GM03348 (cell line): ENCODE data around the gene SMC1B.
"Not testable (repeated sequence)": the region's sequence is repeated elsewhere in the genome, so short reads cannot be mapped to it uniquely, and the experiment has no call there.

Source experiments
- DNase-seq: peaks from one replicate; pipeline ENCODE4 v3.0.0; 2012; ENCODE audit warnings: low spot score

SMC1B gene

GRCh38 chr22:45442116-45442515 is 28.7 kb upstream of the SMC1B start:
- no peak for DNase-seq

GRCh38 chr22:45441138-45441537 is 27.7 kb upstream of the SMC1B start:
- DNase-seq = peak; percentile 77

- DNase-seq = not testable (repeated sequence)
Measured at GRCh38 chr22:45440688-45441087, 27.3 kb upstream of the SMC1B start.

- no peak for DNase-seq
Measured at GRCh38 chr22:45438336-45438735, 24.9 kb upstream of the SMC1B start.

- DNase-seq = not testable (repeated sequence)
Measured at GRCh38 chr22:45436871-45437517, 23.6 kb upstream of the SMC1B start.

GRCh38 chr22:45435544-45436139 is 22.2 kb upstream of the SMC1B start:
- peak; percentile 91 for DNase-seq

GRCh38 chr22:45434981-45435380 is 21.6 kb upstream of the SMC1B start:
- DNase-seq = no peak

GRCh38 chr22:45430871-45431270 is 17.5 kb upstream of the SMC1B start:
- DNase-seq = no peak

- DNase-seq = no peak
Measured at GRCh38 chr22:45429981-45430775, 16.8 kb upstream of the SMC1B start.

- DNase-seq = no peak
Measured at GRCh38 chr22:45429424-45429823, 16.0 kb upstream of the SMC1B start.

- no peak for DNase-seq
Measured at GRCh38 chr22:45428391-45429385, 15.3 kb upstream of the SMC1B start.

- DNase-seq = no peak
Measured at GRCh38 chr22:45427114-45427513, 13.7 kb upstream of the SMC1B start.

GRCh38 chr22:45426387-45426786 is 13.0 kb upstream of the SMC1B start:
- no peak for DNase-seq

- no peak for DNase-seq
Measured at GRCh38 chr22:45425531-45426265, 12.3 kb upstream of the SMC1B start.

- peak; percentile 52 for DNase-seq
Measured at GRCh38 chr22:45425101-45425500, 11.7 kb upstream of the SMC1B start.

- DNase-seq = no peak
Measured at GRCh38 chr22:45424241-45424731, 10.9 kb upstream of the SMC1B start.

- no peak for DNase-seq
Measured at GRCh38 chr22:45423524-45423923, 10.1 kb upstream of the SMC1B start.

- DNase-seq = no peak
Measured at GRCh38 chr22:45422237-45422983, 9.0 kb upstream of the SMC1B start.

GRCh38 chr22:45421349-45422055 is 8.1 kb upstream of the SMC1B start:
- no peak for DNase-seq

- DNase-seq = no peak
Measured at GRCh38 chr22:45420539-45420938, 7.1 kb upstream of the SMC1B start.
